ENCODE results near the gene FGB. TPM values are rescaled to one million over a fixed set of nuclear protein-coding genes. Genes with fewer than 3 reads are reported as not detected.
A peak's percentile ranks its signal among the peaks of the same experiment; 100 is the strongest.

FGB gene
- total and polyA plus RNA-seq, 10 donors = 0.74 to 2.3 TPM; not detected in 8

GRCh38 chr4:154545689-154546088 lies 17.1 kb upstream of the FGB start:
- H3K4me3 ChIP-seq = no peak overlapping the region
- H3K9me3 ChIP-seq = no peaks in the 10 kb centered on the region
- no peaks in the 10 kb centered on the region for H3K27me3 ChIP-seq (replicated peaks in 1 of 7)
- DNase-seq = no peak
- WGBS, 5 donors = 93 to 97% (median 94%) methylated on average over 4 of the region's 4 CpGs
- H3K27ac ChIP-seq = no peak overlapping the region
- peaks cover 2 to 77% (median 70%) of the 10 kb centered on the region in 6 donors for H3K36me3 ChIP-seq
- TF ChIP-seq POLR2A (IDR thresholded peaks at IDR 0.05) = no peak
- TF ChIP-seq POLR2AphosphoS5 (IDR thresholded peaks at IDR 0.05) = no peak
- TF ChIP-seq CTCF (IDR thresholded peaks at IDR 0.05 in 8 of 11, conservative IDR thresholded peaks at IDR 0.05 in 3 of 11) = no peak
- intact Hi-C loops (cut with DNase I; ENCODE audit: low total_unique reads) = no loop called here
- peaks cover 10 to 28% (median 21%) of the 10 kb centered on the region in 6 donors for H3K4me1 ChIP-seq

GRCh38 chr4:154549894-154550790 lies 12.7 kb upstream of the FGB start, which contains the start of gene PLRG1:
PLRG1 (minus strand) TSS chr4:154550400; CDS start chr4:154550308, 92 bp downstream.
- Histone ChIP-seq H3K4me3 (peak within 1 kb of the TSS; percentile 63 to 84 (median 78)), H3K27me3 (replicated peaks in 1 of 7) (no peaks in the 10 kb centered on the region), H3K36me3 (peaks cover 0 to 33% (median 26%) of the 10 kb centered on the region in 6 donors), H3K9me3 (no peaks in the 10 kb centered on the region), H3K27ac (peak within 1 kb of the TSS; percentile 64 to 89 (median 80)), H3K4me1 (peaks cover 10 to 45% (median 34%) of the 10 kb centered on the region in 6 donors)
- peak; percentile 99 for DNase-seq
- 0 to 2% (median 1%) methylated on average over 42 to 51 of the region's 51 CpGs for WGBS, 5 donors
- intact Hi-C loops (cut with DNase I; ENCODE audit: low total_unique reads) = loop anchor here (5.0 to 10.0 kb wide), 2 partner anchors 227 to 815 kb away; no protein-coding TSS in a partner anchor
- TF ChIP-seq CTCF (IDR thresholded peaks at IDR 0.05 in 8 of 11, conservative IDR thresholded peaks at IDR 0.05 in 3 of 11) (peak in 10 of 11 experiments; percentile 34 to 73 (median 61)), POLR2AphosphoS5 (IDR thresholded peaks at IDR 0.05) (peak; percentile 94 to 95 (median 95)), POLR2A (IDR thresholded peaks at IDR 0.05) (peak in 1 of 3 donors; percentile 38)

- no peaks in the 10 kb centered on the region for H3K27me3 ChIP-seq (replicated peaks in 1 of 7)
- no peak overlapping the region for H3K27ac ChIP-seq
- peaks cover 10 to 45% (median 34%) of the 10 kb centered on the region in 6 donors for H3K4me1 ChIP-seq
- peak; percentile 87 for DNase-seq
- no peak for TF ChIP-seq POLR2A (IDR thresholded peaks at IDR 0.05)
- TF ChIP-seq POLR2AphosphoS5 (IDR thresholded peaks at IDR 0.05) = no peak
- peak; percentile 50 to 95 (median 80) for TF ChIP-seq CTCF (IDR thresholded peaks at IDR 0.05 in 8 of 11, conservative IDR thresholded peaks at IDR 0.05 in 3 of 11)
- H3K4me3 ChIP-seq = no peak overlapping the region
- WGBS, 5 donors = 15 to 31% (median 18%) methylated on average over 6 of the region's 6 CpGs
- no peaks in the 10 kb centered on the region for H3K9me3 ChIP-seq
- intact Hi-C loops (cut with DNase I; ENCODE audit: low total_unique reads) = loop anchor here (5.0 to 10.0 kb wide), 2 partner anchors 225 to 813 kb away; no protein-coding TSS in a partner anchor
- H3K36me3 ChIP-seq = peaks cover 0 to 13% (median 7%) of the 10 kb centered on the region in 6 donors
Measured at GRCh38 chr4:154551872-154552686, 10.7 kb upstream of the FGB start.
